Activated CD4-positive, alpha-beta T cell treated with anti-CD3 and anti-CD28 coated beads for 24 hours (primary cell): ENCODE results near the gene ZDHHC11.
"Not testable (repeated sequence)": the region's sequence is repeated elsewhere in the genome, so short reads cannot be mapped to it uniquely, and the experiment has no call there.

ENCODE experiments used
- DNase-seq, 2 donors: peaks; one replicate each; pipeline ENCODE4 v3.0.0-alpha.2; 2020; ENCODE audit warnings: low read depth in 2 of 2

ZDHHC11 gene

GRCh38 chr5:843926-844325 is 6.9 kb downstream of the ZDHHC11 start:
- not testable (repeated sequence) for DNase-seq

GRCh38 chr5:843371-843770 is 7.4 kb downstream of the ZDHHC11 start:
- DNase-seq, result not testable (repeated sequence)

- DNase-seq, result not testable (repeated sequence)
Observed at GRCh38 chr5:842402-843221, 8.2 kb downstream of the ZDHHC11 start.

GRCh38 chr5:841531-842401 is 9.0 kb downstream of the ZDHHC11 start:
- DNase-seq, result not testable (repeated sequence)

GRCh38 chr5:840974-841435 is 9.8 kb downstream of the ZDHHC11 start:
- DNase-seq, result not testable (repeated sequence)

- not testable (repeated sequence) for DNase-seq
Observed at GRCh38 chr5:840118-840973, 10.4 kb downstream of the ZDHHC11 start.

- DNase-seq, result not testable (repeated sequence)
Observed at GRCh38 chr5:838431-838851, 12.3 kb downstream of the ZDHHC11 start.

GRCh38 chr5:837621-838121 is 13.1 kb downstream of the ZDHHC11 start:
- DNase-seq, result not testable (repeated sequence)

GRCh38 chr5:835933-836612 is 14.7 kb downstream of the ZDHHC11 start:
- DNase-seq, result not testable (repeated sequence)

GRCh38 chr5:834013-834412 is 16.8 kb downstream of the ZDHHC11 start:
- DNase-seq, result not testable (repeated sequence)

GRCh38 chr5:828194-828593 is 22.6 kb downstream of the ZDHHC11 start:
- not testable (repeated sequence) for DNase-seq

GRCh38 chr5:825544-825943 is 25.2 kb downstream of the ZDHHC11 start:
- not testable (repeated sequence) for DNase-seq

- DNase-seq, result no peak
Observed at GRCh38 chr5:821504-821903, 29.3 kb downstream of the ZDHHC11 start.

- no peak for DNase-seq
Observed at GRCh38 chr5:820245-820644, 30.5 kb downstream of the ZDHHC11 start.

- no peak for DNase-seq
Observed at GRCh38 chr5:819078-819477, 31.7 kb downstream of the ZDHHC11 start.

GRCh38 chr5:816176-816575 is 34.6 kb downstream of the ZDHHC11 start:
- DNase-seq, result no peak

- DNase-seq, result no peak
Observed at GRCh38 chr5:815449-815848, 35.3 kb downstream of the ZDHHC11 start.

GRCh38 chr5:813575-813974 is 37.2 kb downstream of the ZDHHC11 start:
- not testable (repeated sequence) for DNase-seq

GRCh38 chr5:811384-811783 is 39.4 kb downstream of the ZDHHC11 start:
- not testable (repeated sequence) for DNase-seq

GRCh38 chr5:807719-808514 is 42.9 kb downstream of the ZDHHC11 start:
- not testable (repeated sequence) for DNase-seq
